IPS DF 4.7 (cell line): ENCODE results near the gene TBC1D9.
"Not testable (repeated sequence)": the region's sequence is repeated elsewhere in the genome, so short reads cannot be mapped to it uniquely, and the experiment has no call there.

Experiments used
- DNase-seq: peaks from one replicate; pipeline ENCODE4 v3.0.0-alpha.2; 2013; ENCODE audit warnings: low spot score; ENCODE audit errors: extremely low read depth

TBC1D9 gene

GRCh38 chr4:140754918-140755773 is 1.0 kb downstream of the TBC1D9 start:
- no peak for DNase-seq

DNA sequence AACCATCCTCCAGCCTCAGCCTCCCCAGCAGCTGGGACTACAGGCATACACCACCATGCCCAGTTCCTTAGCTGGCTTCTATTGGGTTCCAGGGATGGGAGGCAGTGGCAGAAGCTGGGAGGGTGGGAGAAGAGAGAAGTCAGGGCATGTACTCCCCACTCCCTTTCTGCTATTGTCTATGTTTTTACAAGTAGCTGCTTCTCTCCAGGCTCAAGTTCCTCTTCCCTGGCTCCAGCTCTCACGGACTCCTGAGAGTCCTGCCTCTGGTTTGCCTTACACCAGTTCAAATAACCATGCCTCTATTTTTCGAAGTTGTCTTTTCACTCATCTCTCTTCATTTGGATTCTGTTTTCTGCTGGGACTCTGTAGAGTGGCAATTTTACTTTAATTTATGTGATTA is 2.9 kb downstream of the TBC1D9 start:
- no peak for DNase-seq

DNA sequence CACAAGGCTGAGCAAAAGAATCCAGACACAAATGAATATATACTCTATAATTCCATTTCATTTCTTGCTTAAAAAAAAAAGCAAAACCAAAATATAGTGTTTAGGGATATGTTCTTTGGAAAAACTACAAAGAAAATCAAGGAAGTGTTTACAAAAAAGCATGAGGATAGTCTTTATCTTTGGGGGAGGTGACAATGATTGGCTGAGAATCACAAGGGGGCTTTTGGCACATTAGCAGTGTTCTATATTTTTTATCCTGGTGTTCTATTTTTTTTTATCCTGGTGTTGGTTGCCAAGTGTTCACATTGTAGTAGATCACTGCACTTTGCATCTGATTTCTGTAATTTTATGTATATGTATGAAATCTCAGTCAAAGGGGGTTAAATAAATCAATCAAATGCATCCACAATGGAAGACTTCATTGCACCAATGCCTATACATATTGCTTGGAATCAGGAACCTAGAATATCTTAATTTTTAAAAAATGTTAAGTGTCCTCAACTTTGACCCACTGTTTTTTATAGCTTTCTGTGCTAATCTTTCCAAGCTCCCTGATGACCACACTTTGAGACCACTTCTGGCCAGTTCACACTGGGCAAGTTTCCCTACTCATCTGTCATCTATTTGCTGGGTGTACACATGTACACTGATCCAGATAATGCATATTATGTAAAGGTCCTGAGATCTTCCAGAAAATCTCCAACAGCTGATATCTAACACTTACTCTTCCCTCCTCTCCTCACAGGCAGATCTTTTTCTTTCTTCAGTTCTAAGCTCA is 3.7 kb downstream of the TBC1D9 start:
- no peak for DNase-seq

GRCh38 chr4:140750470-140750869 is 5.7 kb downstream of the TBC1D9 start:
- DNase-seq: no peak

- DNase-seq: no peak
Measured at GRCh38 chr4:140748171-140748570, 8.0 kb downstream of the TBC1D9 start.

DNA sequence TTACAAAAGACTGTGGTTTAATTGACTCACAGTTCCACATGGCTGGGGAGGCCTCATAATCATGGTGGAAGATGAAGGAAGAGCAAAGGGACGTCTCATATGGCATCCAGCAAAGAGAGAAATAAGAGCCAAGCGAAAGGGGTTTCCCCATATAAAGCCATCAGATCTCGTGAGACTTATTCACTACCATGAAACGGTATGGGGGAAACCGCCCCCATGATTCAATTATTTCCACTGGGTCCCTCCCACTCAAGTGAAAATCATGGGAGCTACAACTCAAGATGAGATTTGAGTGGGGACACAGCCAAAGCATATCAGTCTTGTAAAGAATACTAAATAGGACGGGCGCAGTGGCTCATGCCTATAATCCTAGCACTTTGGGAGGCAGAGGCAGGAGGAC is 9.6 kb downstream of the TBC1D9 start:
- DNase-seq: not testable (repeated sequence)

GRCh38 chr4:140744421-140744820 is 11.8 kb downstream of the TBC1D9 start:
- no peak for DNase-seq

DNA sequence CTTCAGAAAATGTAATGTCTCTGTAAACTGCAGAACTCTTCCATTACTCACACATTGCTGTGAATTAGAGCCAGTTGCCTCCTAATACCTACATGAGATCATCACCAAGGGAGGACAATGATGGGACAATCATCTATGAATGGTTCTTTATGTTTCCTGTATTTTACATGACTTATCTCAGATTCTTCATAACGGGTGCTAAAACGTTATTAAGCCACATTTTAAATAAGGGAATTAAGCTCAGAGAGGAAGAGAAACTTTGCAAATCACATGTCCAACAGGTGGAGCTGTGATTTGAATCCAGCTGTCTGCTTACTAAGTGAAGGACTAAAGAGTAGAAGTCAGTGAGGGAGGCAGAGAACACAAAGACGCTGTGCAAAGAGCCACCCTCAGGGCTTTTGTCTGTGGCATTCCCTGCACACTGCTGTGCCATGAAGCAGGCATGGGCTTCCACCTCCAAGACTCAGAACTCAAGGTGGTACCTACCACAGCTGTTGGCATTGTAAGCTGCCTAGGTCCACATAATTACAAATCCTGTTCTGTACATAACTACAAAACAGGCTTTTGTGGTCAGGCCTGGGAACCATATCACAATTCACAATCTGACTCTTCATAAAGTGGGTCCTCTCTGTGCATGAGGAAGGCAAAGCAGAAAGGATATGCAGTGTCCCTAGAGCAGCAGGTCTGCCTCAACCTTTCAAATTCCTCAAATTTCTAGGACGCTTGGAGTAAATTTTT is 12.8 kb downstream of the TBC1D9 start:
- DNase-seq: no peak

DNA sequence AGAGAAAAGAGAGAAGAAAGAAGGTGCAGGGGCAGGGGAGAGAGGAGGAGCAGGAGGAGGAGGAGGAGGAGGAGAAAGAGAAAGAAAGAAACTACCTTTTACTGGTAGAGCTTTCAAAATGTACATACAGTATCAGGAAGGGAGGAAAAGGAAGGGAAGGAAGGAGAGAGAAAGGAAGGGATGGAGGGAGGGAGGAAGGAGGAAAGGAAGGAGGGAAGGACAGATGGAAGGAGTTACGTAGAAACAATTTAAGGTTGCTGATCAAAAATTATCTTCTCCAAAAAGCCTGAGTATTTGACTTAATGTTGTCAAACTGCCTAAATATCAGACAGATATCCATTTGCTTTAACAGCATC is 13.4 kb downstream of the TBC1D9 start:
- DNase-seq: no peak

- no peak for DNase-seq
Measured at GRCh38 chr4:140740906-140741670, 15.1 kb downstream of the TBC1D9 start.

- no peak for DNase-seq
Measured at GRCh38 chr4:140740422-140740821, 15.8 kb downstream of the TBC1D9 start.

- no peak for DNase-seq
Measured at GRCh38 chr4:140739971-140740370, 16.2 kb downstream of the TBC1D9 start.

GRCh38 chr4:140738139-140738538 is 18.0 kb downstream of the TBC1D9 start:
- no peak for DNase-seq

DNA sequence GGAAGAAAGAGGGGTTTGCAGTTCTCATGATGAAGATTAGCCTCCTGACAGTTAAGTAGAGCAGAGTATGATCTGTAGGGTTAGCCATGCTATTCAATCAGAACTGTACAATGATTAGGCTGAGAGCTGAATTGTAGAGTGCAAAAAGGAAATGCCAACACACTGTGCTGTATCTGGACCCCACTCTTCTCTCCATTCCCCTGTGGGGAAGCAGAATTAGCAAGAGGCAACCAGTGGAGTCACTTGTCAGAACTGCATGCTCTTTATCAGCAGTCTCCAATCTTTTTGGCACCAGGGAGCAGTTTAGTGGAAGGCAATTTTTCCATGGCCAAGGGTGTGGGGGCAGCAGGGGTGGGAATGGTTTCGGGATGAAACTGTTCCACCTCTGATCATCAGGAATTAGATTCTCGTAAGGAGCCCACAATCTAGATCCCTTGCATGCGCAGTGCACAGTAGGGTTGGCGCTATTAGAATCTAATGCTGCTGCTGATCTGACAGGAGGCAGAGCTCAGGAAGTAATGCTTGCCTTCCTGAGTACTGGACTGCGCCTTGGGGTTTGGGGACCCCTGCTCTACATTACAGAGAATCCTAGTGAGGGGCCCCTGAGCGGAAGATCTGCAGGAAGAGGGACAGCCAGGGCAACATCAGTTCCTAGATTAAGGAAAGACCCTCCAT is 19.4 kb downstream of the TBC1D9 start:
- DNase-seq: no peak

- no peak for DNase-seq
Measured at GRCh38 chr4:140735779-140736391, 20.3 kb downstream of the TBC1D9 start.

DNA sequence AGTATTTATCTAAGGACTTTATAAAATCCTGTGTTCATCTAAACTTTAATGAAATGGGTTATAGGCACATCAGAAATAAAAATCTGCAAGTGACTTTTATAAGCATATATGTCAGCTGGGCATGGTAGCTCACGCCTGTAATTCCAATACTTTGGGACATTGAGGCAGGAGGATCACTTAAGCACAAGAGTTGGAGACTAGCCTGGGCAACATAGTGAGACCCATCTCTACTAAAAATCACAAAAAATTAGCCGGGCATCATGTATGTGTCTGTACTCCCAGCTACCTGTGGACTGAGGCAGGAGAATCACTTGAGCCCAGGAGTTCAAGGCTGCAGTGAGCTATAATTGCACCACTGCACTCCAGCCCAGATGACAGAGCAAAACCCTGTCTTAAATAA is 20.9 kb downstream of the TBC1D9 start:
- no peak for DNase-seq

- DNase-seq: no peak
Measured at GRCh38 chr4:140732780-140733179, 23.4 kb downstream of the TBC1D9 start.

DNA sequence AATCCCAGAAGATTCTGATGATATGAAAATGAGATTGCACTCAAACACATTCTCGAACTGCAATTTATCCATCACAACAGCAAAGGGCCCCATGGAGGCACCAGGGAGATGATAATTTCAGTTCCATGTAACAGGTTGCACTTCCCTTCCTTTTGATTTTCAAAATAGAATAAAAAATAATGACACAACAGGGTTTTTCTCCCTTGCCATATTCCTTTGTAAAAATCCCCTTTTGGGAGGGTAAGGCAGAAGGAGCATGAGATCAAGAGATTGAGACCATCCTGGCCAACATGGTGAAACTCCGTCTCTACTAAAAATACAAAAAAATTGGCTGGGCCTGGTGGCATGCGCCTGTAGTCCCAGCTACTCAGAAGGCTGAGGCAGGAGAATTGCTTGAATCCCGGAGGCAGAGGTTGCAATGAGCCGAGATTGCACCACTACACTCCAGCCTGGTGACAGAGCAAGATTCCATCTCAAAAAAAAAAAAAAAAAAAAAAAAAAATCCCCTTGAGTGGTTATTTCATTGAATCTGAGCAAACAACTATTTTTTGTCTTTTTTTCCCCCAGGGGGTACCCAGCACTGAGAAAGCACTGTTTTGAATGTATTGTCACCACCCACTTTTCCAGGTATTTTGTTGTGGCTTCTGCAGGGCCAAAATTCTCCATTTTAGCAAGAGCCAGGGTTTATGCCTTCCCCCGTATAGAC is 26.7 kb downstream of the TBC1D9 start:
- no peak for DNase-seq

DNA sequence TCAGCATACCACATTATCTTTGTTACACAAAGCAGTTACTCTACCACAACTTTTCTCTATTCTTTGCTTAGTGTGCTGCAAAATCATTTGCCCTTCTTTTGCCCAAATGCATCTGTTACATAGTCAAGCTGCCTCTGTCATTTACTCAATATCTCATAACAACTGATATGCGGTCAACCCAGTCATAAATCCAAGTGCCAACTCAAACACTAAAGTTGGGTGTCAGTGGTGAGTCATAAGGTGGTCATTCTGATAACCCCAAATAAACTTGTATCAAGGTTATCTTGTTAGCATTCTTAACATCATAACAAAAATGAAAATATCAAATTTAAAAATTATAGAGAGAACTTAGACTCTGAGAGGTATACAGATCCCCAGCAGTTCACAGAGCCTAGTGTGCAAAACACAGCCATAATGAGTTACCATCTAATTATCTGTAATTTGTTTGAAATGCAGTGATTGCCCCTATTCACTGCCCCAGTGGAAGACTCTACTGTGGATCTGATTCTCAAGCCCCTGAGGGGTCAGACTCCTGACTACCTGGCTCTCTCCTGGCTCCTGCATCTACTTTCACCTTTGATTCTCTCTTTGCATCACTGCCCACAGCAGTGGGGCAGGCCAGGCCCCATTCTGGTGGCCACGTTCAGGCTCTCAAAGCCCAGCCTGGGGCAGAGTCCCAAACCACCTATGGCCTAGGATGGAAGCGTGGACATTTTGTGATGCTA is 29.2 kb downstream of the TBC1D9 start:
- no peak for DNase-seq
